ENCODE measurements around the gene SIAH3.

The SIAH3 gene

GRCh38 chr13:45882626-45883025 lies 31.1 kb upstream of the SIAH3 start:
- no peak for TF ChIP-seq TEAD4 (IDR thresholded peaks at IDR 0.05)
- no peak for TF ChIP-seq CREB1 (IDR thresholded peaks at IDR 0.05; ENCODE audit: low read depth)
- TF ChIP-seq EGR1 (IDR thresholded peaks at IDR 0.05), result no peak
- no peak for TF ChIP-seq CEBPB (IDR thresholded peaks at IDR 0.05)
- TF ChIP-seq YY1 (IDR thresholded peaks at IDR 0.05; ENCODE audit: low read depth), result no peak
- no peak for TF ChIP-seq NFIC (IDR thresholded peaks at IDR 0.05)
- no peak for TF ChIP-seq TCF12 (IDR thresholded peaks at IDR 0.05; ENCODE audit: low read depth)
- no peak for TF ChIP-seq ZBTB7A (IDR thresholded peaks at IDR 0.05; ENCODE audit: low read depth)
- no peak for TF ChIP-seq EP300 (IDR thresholded peaks at IDR 0.05; ENCODE audit: borderline replicate concordance)
- TF ChIP-seq MAX (IDR thresholded peaks at IDR 0.05), result no peak
- TF ChIP-seq FOXM1 (IDR thresholded peaks at IDR 0.05; ENCODE audit: borderline replicate concordance, low read depth), result no peak
- TF ChIP-seq RAD21 (IDR thresholded peaks at IDR 0.05; ENCODE audit: low read depth), result no peak
- TF ChIP-seq REST (IDR thresholded peaks at IDR 0.05; ENCODE audit: low read depth), result no peak
- no peak for TF ChIP-seq TAF1 (IDR thresholded peaks at IDR 0.05; ENCODE audit: low read depth)

- TF ChIP-seq FOXM1 (IDR thresholded peaks at IDR 0.05; ENCODE audit: borderline replicate concordance, low read depth), result no peak
- no peak for TF ChIP-seq TCF12 (IDR thresholded peaks at IDR 0.05; ENCODE audit: low read depth)
- TF ChIP-seq CREB1 (IDR thresholded peaks at IDR 0.05; ENCODE audit: low read depth), result no peak
- no peak for TF ChIP-seq TAF1 (IDR thresholded peaks at IDR 0.05; ENCODE audit: low read depth)
- no peak for TF ChIP-seq USF1 (IDR thresholded peaks at IDR 0.05)
- no peak for TF ChIP-seq NFIC (IDR thresholded peaks at IDR 0.05)
- TF ChIP-seq CEBPB (IDR thresholded peaks at IDR 0.05), result no peak
- TF ChIP-seq EP300 (IDR thresholded peaks at IDR 0.05; ENCODE audit: borderline replicate concordance), result no peak
- TF ChIP-seq MAX (IDR thresholded peaks at IDR 0.05), result no peak
- TF ChIP-seq RAD21 (IDR thresholded peaks at IDR 0.05; ENCODE audit: low read depth), result no peak
- no peak for TF ChIP-seq YY1 (IDR thresholded peaks at IDR 0.05; ENCODE audit: low read depth)
- TF ChIP-seq TEAD4 (IDR thresholded peaks at IDR 0.05), result no peak
- TF ChIP-seq EGR1 (IDR thresholded peaks at IDR 0.05), result no peak
- no peak for TF ChIP-seq ZBTB7A (IDR thresholded peaks at IDR 0.05; ENCODE audit: low read depth)
- TF ChIP-seq REST (IDR thresholded peaks at IDR 0.05; ENCODE audit: low read depth), result no peak
Measured at GRCh38 chr13:45881353-45881752, 29.8 kb upstream of the SIAH3 start.

- TF ChIP-seq CREB1 (IDR thresholded peaks at IDR 0.05; ENCODE audit: low read depth) (no peak), ZBTB7A (IDR thresholded peaks at IDR 0.05; ENCODE audit: low read depth) (no peak), YY1 (IDR thresholded peaks at IDR 0.05; ENCODE audit: low read depth) (no peak)
Measured at GRCh38 chr13:45880242-45880641, 28.7 kb upstream of the SIAH3 start.

GRCh38 chr13:45879666-45880065 lies 28.1 kb upstream of the SIAH3 start:
- TF ChIP-seq RAD21 (IDR thresholded peaks at IDR 0.05; ENCODE audit: low read depth) (peak; percentile 66), NFIC (IDR thresholded peaks at IDR 0.05) (peak; percentile 39; the same call in 1 of the 2 replicates), MAX (IDR thresholded peaks at IDR 0.05) (peak; percentile 98), FOXM1 (IDR thresholded peaks at IDR 0.05; ENCODE audit: borderline replicate concordance, low read depth) (no peak), YY1 (IDR thresholded peaks at IDR 0.05; ENCODE audit: low read depth) (no peak), TEAD4 (IDR thresholded peaks at IDR 0.05) (no peak), TAF1 (IDR thresholded peaks at IDR 0.05; ENCODE audit: low read depth) (no peak), ZBTB7A (IDR thresholded peaks at IDR 0.05; ENCODE audit: low read depth) (no peak), REST (IDR thresholded peaks at IDR 0.05; ENCODE audit: low read depth) (no peak), EP300 (IDR thresholded peaks at IDR 0.05; ENCODE audit: borderline replicate concordance) (no peak)

- TF ChIP-seq REST (IDR thresholded peaks at IDR 0.05; ENCODE audit: low read depth) (no peak), RAD21 (IDR thresholded peaks at IDR 0.05; ENCODE audit: low read depth) (no peak), TAF1 (IDR thresholded peaks at IDR 0.05; ENCODE audit: low read depth) (no peak), MAX (IDR thresholded peaks at IDR 0.05) (no peak), FOXM1 (IDR thresholded peaks at IDR 0.05; ENCODE audit: borderline replicate concordance, low read depth) (no peak), TEAD4 (IDR thresholded peaks at IDR 0.05) (no peak), EP300 (IDR thresholded peaks at IDR 0.05; ENCODE audit: borderline replicate concordance) (no peak), NFIC (IDR thresholded peaks at IDR 0.05) (no peak), TCF12 (IDR thresholded peaks at IDR 0.05; ENCODE audit: low read depth) (no peak), EGR1 (IDR thresholded peaks at IDR 0.05) (no peak), USF1 (IDR thresholded peaks at IDR 0.05) (no peak), CEBPB (IDR thresholded peaks at IDR 0.05) (no peak), CREB1 (IDR thresholded peaks at IDR 0.05; ENCODE audit: low read depth) (no peak), YY1 (IDR thresholded peaks at IDR 0.05; ENCODE audit: low read depth) (no peak), ZBTB7A (IDR thresholded peaks at IDR 0.05; ENCODE audit: low read depth) (no peak)
Measured at GRCh38 chr13:45878966-45879365, 27.4 kb upstream of the SIAH3 start.
